Measurements from ENCODE around the gene MATN3.

The MATN3 gene

DNA sequence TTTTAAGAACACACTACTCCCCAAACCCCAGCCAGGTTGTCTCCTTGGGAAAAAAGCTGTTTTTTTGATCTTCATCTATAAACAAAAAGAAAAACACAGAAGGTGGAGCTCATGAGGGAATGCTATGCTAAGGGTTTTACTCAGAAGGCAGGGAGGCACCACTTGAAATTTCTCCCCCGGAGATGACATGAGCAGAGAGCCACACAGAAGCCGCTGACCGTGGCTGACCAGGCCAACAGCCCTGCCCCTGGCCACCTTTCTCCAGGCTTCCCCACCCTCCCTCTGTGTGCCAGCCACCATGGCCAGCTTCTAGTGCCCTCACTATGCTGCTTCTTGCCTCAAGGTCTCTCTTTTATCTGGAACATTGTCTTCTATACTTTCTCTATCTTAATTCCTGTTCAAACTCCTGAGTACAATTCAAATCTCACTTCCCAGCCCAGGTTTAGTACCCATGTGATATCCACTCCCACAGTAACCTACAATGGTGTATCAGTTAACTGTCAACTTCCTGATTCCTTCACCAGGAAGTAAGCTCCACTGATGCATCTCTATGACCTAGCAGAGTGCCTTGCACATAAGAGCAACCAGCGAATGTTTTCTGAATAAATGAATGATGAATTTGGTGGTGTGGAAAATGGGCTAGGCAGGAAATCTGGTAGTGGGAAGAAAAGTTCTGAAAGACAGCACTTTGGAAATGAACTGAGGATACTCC lies 23.6 kb upstream of the MATN3 start:
- no peak for DNase-seq

DNA sequence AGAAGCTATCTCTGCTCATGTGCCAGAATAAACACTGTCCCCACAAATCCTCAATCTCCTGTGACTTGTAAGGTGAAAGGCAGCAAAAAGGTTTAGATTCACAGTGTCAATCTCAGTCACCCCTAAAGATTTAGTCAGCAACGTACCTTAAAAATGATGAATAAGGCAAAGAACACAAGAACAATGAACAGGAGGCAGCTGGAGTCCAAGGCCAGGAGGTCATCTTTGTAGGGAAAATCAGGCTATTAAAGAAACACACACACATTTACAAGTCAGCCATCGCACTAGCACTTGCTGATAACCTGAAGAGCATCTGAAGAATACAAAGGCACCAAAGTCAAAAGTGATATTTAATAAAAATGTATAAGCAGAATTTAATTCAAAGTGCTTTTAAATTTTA lies 22.4 kb upstream of the MATN3 start:
- no peak for DNase-seq

DNA sequence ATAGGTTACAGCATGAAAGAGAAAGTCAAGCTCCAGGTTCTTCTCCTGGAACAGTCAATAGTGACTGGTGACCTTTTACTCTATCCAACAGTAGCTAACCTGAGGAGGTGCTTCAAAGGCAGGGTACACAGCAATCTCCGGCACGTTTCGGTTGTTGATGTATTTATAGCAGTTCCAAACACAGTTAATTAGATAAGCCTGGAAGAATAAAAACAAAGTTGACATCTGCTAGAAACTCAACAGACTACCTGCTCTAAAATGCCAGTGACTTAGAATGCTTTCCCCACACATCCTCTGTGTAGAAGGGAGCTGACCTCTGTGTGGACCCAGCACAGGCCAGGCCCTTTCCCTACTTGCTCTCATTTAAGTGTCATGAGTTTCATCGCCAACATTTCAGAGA lies 21.8 kb upstream of the MATN3 start:
- DNase-seq, result no peak

DNA sequence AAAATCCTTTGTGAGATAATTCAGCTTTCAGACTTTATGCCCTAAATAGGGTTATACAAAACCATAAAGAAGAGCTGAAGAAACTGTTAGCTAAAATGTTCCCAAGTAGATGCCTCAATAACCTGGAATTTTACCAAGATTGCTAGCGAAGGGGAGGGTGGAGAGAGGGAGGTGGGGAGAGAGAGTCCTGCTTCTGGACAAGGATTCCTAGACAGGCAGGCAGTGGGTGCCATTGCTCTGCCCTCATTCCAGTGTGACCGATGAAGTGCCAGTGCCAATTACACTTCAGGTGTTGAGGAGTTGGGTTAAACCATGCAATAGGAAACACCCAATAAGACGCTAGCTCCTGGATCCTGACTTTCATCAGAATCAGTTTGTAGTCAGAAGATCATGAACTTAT lies 20.9 kb upstream of the MATN3 start:
- no peak for DNase-seq

DNA sequence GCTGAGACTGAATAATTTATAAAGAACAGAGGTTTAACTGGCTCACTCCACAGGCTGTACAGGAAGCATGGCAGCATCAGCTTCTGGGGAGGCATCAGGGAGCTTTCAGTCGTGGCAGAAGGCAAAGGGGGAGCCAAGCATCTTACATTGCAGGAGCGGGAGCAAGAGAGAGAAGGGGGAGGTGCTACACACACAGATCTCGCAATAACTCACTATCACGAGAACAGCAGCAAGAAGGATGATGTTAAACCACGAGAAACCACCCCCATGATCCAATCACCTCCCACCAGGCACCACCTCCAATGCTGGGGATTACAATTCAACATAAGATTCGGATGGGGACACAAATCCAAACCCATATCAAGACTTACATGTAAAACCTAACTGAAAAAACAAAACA lies 17.8 kb upstream of the MATN3 start:
- no peak for DNase-seq

DNA sequence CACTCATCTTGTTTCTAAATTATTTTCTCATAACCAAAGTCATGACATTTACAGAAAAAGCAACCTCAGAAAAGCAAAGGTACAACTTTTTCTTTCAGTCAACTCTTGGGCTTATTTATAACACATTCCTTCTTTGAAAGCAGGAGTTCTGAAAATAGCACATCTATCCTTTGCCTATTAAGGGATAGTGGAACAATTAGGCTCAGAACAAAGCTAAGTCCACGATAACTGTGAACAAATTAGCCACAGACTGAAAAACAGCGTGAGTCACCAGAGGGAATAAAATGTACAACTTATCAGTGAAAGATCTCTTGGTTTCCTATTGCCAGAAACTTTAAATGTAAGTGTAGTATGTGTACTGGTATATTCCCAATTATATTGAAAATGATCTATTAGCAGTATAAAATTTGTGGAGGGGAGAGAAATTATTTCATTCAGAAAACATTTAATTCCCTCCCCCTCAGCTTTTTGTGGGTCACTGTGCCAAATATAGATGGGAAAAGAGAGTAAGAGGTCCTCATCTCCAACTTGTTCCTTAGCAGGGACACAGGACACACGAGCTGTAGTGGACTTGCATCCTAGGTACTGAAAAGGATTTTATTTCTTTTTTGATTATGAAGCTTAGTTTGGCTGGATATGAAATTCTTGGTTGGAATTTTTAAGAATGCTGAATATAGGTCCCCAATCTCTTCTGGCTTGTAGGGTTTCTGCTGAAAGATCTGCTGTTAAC lies 15.4 kb upstream of the MATN3 start:
- no peak for DNase-seq

- no peak for DNase-seq
Observed at GRCh38 chr2:20027260-20027677, 14.8 kb upstream of the MATN3 start.

DNA sequence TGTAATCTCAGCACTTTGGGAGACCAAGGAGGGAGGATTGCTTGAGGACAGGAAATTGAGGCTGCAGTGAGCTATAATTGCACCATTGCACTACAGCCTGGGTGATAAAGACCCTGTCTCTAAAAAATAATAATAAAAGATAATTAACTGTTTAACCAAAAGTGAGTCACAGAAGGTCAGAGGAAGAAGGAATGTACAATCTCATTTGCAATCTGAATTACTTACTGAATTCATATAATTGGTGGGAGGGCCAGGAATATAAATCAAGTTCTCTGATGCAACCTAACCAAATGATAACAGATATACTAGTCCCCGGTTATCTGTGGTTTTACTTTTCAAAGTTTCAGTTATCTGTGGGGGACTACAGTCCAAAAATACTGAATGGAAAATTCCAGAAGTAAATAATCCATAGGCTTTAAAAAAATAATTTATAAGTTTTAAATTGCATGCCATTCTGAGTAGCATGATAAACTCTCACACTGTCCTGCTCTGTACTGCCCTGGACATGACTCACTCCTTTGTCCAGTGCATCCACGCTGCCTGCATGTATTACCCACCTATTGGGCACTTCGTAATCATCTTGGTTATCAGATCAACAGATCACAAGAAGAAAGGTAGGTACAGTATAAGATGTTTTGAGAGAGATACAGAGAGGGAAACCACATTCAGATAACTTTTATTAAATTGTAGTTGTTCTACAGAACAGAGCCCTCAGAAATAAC lies 12.8 kb upstream of the MATN3 start:
- no peak for DNase-seq

DNA sequence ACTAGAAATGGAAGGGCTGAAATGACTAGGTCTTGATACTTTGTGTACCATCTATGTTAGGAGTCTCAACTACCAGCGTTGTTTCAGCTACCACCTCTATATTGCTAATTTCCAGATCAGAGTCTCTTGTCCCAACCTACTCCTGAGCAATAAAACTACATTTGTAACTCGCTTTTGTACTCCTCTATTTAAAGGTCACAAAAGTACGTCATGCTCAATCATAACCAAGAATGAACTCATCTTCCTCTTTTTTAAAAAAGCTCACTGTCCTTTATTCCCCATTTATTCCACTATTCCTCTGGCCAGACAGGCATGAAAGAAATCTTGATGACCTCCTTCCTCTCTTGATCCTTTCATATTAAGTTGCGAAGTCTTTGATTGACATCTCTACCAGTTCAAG lies 11.2 kb upstream of the MATN3 start:
- DNase-seq, result no peak

GRCh38 chr2:20021405-20022009 lies 9.0 kb upstream of the MATN3 start:
- DNase-seq, result no peak

- DNase-seq, result no peak
Observed at GRCh38 chr2:20019747-20020146, 7.3 kb upstream of the MATN3 start.

- no peak for DNase-seq
Observed at GRCh38 chr2:20018601-20019152, 6.2 kb upstream of the MATN3 start.

DNA sequence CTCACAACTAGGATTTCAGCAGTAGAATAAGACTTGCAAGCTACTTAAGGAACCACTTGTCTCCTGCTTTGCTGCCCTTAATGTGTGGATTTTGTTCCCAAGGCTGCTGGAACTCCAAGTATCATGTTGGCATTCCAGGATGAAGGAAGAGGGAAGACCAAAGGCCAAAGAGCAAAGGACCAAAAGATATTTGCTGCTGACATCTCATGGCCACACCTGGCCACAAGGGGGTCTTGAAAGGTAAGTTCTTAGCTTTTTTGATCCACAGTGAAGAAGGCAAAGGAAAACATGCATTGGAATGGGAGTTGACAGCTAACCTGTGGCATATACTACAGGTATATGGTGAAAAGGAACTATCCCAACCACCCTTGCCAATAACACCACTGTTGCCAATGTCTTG lies 3.9 kb upstream of the MATN3 start:
- no peak for DNase-seq

DNA sequence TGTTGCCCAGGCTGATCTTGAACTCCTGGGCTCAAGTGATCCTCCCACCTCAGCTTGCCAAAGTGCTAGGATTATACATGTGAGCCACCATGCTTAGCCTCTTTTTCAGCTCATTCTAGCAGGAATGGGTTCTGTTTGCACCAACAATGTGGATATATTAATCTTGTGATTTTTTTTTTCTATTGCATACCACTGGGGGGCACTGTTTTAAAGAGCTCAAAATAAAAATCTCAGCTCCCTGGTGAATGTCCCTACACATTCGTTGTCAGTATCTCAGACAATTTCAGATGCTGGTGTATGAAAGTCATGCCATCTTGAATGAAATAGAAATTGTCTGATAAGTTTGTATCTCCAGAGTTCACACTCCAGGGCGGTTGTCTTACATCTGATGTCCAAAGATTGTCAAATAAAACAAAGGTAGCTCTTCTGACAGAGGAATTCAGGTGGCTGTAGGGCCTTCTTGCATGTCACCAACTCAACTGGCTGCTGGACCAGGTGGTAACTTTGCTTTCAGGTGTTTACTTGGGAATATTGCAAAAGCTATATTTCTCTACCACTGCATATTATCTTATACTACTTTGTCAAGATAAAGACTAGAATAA lies 3.1 kb upstream of the MATN3 start:
- peak in 1 of 2 experiments; percentile 25 for DNase-seq

- DNase-seq, result no peak
Observed at GRCh38 chr2:20013126-20013849, 820 bp upstream of the MATN3 start.

DNA sequence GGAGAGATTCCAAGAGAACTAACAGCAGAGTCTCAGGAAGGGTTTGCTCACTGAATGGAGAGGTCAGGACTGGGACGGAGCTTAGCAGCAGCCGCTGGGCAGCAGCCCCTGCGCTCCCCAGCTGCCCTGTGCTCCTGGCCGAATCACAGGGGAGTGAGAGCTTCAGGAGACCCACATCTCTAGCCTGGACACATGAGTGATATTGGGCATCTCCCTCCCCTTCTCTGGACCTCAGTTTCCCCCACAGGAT lies 511 bp downstream of the MATN3 start:
- no peak for DNase-seq

- DNase-seq, result no peak
Observed at GRCh38 chr2:20011276-20012031, 1.0 kb downstream of the MATN3 start.

DNA sequence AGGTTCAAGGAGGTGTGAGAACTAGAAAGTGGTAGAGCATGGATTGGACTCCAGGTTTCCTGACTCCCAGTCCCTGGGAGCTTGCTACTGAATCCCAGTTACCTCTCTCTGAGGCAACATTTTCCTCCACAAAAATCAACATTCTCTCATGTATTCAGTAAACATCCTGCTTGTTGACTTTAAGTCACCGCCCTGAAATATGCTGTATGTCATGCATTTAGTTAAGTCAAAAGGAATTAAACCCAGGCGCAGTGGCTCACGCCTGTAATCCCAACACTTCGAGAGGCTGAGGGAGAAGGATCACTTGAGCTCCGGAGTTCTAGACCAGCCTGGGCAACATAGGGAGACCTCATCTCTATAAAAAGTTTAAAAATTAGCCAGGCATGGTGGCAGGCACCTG lies 3.8 kb downstream of the MATN3 start:
- no peak for DNase-seq

GRCh38 chr2:20005891-20006470 lies 6.5 kb downstream of the MATN3 start:
- DNase-seq, result no peak

GRCh38 chr2:20005067-20005627 lies 7.3 kb downstream of the MATN3 start:
- DNase-seq, result no peak

GRCh38 chr2:20001361-20001863 lies 11.1 kb downstream of the MATN3 start:
- DNase-seq, result no peak
